PC-3 (cell line): ENCODE results near the gene LSM12.

Experiments
- CTCF ChIP-seq: fragments of 300-600 bp; sonication (generic); conservative IDR thresholded peaks from 2 replicates; pipeline ENCODE4 v1.5.1; 2017; ENCODE audit warnings: antibody characterized with exemption, low read depth, mild to moderate bottlenecking, low read length
- EZH2phosphoT487 ChIP-seq: fragments of 300-600 bp; sonication (generic); IDR thresholded peaks from 2 replicates; pipeline ENCODE4 v1.6.1; 2018; ENCODE audit warnings: mild to moderate bottlenecking, antibody characterized with exemption, low read length, borderline replicate concordance

DNA sequence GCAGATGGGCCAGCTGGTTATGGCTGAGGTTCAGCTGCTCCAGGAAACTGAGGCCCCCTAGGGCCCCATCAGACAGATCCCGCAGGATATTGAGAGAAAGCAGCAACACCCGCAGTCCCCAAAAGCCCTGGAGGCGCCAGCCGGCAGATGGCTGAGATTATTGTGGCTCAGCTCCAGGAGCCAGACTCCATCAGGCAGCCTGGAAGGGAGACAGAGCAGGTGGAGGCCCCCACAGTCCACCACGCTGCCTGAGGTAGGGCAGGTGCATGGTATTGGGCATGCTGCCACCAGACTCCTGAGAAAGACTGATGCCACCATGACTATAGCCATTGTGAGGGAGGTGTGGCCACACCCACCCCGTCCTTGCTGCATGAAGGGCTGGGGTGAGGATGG is 42.2 kb downstream of the LSM12 start:
- no peak for TF ChIP-seq CTCF
- TF ChIP-seq EZH2phosphoT487, result no peak
